GM13977 (cell line): ENCODE results near the gene ME3.

Experiments
- DNase-seq: peaks from one replicate; pipeline ENCODE4 v3.0.0; 2012; ENCODE audit warnings: low spot score
- CTCF ChIP-seq: IDR thresholded peaks from 2 replicates; pipeline ENCODE4 v1.5.1; 2012; ENCODE audit warnings: mild to moderate bottlenecking, control low read depth; ENCODE audit not compliant: insufficient read depth; ENCODE audit errors: extremely low read depth, missing control alignments
- in situ Hi-C: fragments of 300-500 bp; cut with MboI; formaldehyde crosslinking; loops from one replicate; pipeline ENCODE4 v1.12.0; 2022; ENCODE audit warnings: low sequenced_read_pairs, low pct_unique_long_range_greater_than_20kb, mixed read lengths, inconsistent platforms; ENCODE audit not compliant: unreplicated experiment

Gene ME3

GRCh38 chr11:86670911-86671310 is 1.5 kb downstream of the ME3 start:
- no peak for DNase-seq
- in situ Hi-C loops, result no loop called here
- TF ChIP-seq CTCF, result no peak

GRCh38 chr11:86670181-86670580 is 2.2 kb downstream of the ME3 start:
- DNase-seq, result no peak
- in situ Hi-C loops, result no loop called here
- no peak for TF ChIP-seq CTCF

- in situ Hi-C loops, result no loop called here
- no peak for TF ChIP-seq CTCF
- no peak for DNase-seq
Observed at GRCh38 chr11:86669424-86669823, 3.0 kb downstream of the ME3 start.

- TF ChIP-seq CTCF, result no peak
- no peak for DNase-seq
- in situ Hi-C loops, result no loop called here
Observed at GRCh38 chr11:86668929-86669328, 3.5 kb downstream of the ME3 start.

- in situ Hi-C loops, result no loop called here
- no peak for DNase-seq
- TF ChIP-seq CTCF, result no peak
Observed at GRCh38 chr11:86666193-86666592, 6.2 kb downstream of the ME3 start.

GRCh38 chr11:86664930-86665329 is 7.5 kb downstream of the ME3 start:
- TF ChIP-seq CTCF, result no peak
- no peak for DNase-seq
- in situ Hi-C loops, result no loop called here

GRCh38 chr11:86663761-86664160 is 8.7 kb downstream of the ME3 start:
- in situ Hi-C loops, result no loop called here
- no peak for TF ChIP-seq CTCF
- no peak for DNase-seq
